Measurements from ENCODE around the gene CAMK1D. TPM values are rescaled to one million over a fixed set of nuclear protein-coding genes. Genes with fewer than 3 reads are reported as not detected.

Gene CAMK1D
- total and polyA plus RNA-seq, 2 of the 8 experiments (the other 6 are each of a cell fraction or from before 2014, with no cell fraction given), result 3.5 to 10.6 TPM

GRCh38 chr10:12376211-12376610 lies 26.9 kb downstream of the CAMK1D start (continued):
- TF ChIP-seq SAP30 (IDR thresholded peaks at IDR 0.05; ENCODE audit: insufficient read depth, insufficient replicate concordance, low read length) (no peak), TCF12 (IDR thresholded peaks at IDR 0.05; ENCODE audit: low read depth, low read length) (no peak), SUZ12 (IDR thresholded peaks at IDR 0.05; ENCODE audit: low read length) (no peak)

Measured in H1 (cell line).